B cell (primary cell): ENCODE measurements around the gene FHL1.

Experiments used
- EZH2 ChIP-seq: IDR thresholded peaks from 2 replicates; pipeline ENCODE4 v1.6.1; 2012; ENCODE audit warnings: borderline replicate concordance, low read depth, mild to moderate bottlenecking, moderate library complexity, low read length; ENCODE audit not compliant: insufficient read depth, poor library complexity, severe bottlenecking
- TF ChIP-seq, protein P1 (sequence below): fragments of 200-600 bp; IDR thresholded peaks from one replicate; pipeline ENCODE4 v1.8.0; 2022; ENCODE audit warnings: antibody characterized with exemption, mild to moderate bottlenecking

DNA sequence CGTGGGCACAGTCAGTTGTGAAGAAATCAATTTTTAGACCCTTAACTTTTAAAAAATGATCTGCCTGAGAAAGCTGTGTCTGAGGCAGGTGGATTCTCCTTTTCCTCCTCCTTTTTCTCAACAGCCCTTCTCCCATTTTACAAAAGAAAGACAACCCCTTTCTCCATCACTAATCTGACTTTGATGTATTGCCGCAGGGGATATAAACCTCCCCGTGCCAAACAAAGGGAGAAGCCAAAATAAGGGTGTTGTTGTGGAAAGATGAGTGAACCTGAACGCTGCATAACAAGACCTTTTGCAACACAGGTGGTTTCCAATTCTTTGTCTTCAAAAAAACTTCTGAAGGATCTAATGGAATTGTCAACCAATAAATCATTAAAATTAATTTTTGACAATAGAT lies 8.4 kb upstream of the FHL1 start:
- TF ChIP-seq, protein P1, sequence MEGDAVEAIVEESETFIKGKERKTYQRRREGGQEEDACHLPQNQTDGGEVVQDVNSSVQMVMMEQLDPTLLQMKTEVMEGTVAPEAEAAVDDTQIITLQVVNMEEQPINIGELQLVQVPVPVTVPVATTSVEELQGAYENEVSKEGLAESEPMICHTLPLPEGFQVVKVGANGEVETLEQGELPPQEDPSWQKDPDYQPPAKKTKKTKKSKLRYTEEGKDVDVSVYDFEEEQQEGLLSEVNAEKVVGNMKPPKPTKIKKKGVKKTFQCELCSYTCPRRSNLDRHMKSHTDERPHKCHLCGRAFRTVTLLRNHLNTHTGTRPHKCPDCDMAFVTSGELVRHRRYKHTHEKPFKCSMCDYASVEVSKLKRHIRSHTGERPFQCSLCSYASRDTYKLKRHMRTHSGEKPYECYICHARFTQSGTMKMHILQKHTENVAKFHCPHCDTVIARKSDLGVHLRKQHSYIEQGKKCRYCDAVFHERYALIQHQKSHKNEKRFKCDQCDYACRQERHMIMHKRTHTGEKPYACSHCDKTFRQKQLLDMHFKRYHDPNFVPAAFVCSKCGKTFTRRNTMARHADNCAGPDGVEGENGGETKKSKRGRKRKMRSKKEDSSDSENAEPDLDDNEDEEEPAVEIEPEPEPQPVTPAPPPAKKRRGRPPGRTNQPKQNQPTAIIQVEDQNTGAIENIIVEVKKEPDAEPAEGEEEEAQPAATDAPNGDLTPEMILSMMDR, result no peak
- TF ChIP-seq EZH2, result no peak
